GM12878 (cell line): Measurements from ENCODE around the gene SUGCT. TPM values are rescaled to one million over a fixed set of nuclear protein-coding genes. Genes with fewer than 3 reads are reported as not detected.

ENCODE experiments used
- ATAC-seq: fragments of 200-7000 bp; cut with Tn5 transposase; 3 replicates; pipeline ENCODE4 v1.9.1; 2020; ENCODE audit warnings: mild to moderate bottlenecking, moderate library complexity
- BruUV-seq: library from RNA; stranded (reverse); fragments of 400-500 nt; replicated peaks from 2 replicates; lab custom pipeline; 2021; lab: Mats Ljungman, UMichigan
- CTCF ChIA-PET: fragments of 300-600 bp; sonication (Branson Sonifier 250); formaldehyde crosslinking; extraction: SDS; loops from one replicate; lab custom pipeline; 2021; ENCODE audit warnings: inconsistent platforms; lab: Yijun Ruan, JAX
- POLR2A ChIA-PET: fragments of 350-600 bp; formaldehyde crosslinking; extraction: SDS; loops from one replicate; lab custom pipeline; 2021; ENCODE audit warnings: inconsistent platforms; lab: Charles Lee
- RAD21 ChIA-PET: fragments of 300-600 bp; sonication (Branson Sonifier 250); formaldehyde crosslinking; loops from one replicate; lab custom pipeline; 2023; ENCODE audit warnings: antibody characterized with exemption; ENCODE audit not compliant: unreplicated experiment; lab: Charles Lee
- SMC1A ChIA-PET: fragments of 300-600 bp; sonication (Branson Sonifier 250); formaldehyde crosslinking; loops from one replicate; lab custom pipeline; 2023; ENCODE audit not compliant: unreplicated experiment, uncharacterized antibody; lab: Charles Lee
- DNase-seq: peaks from one replicate; pipeline ENCODE4 v3.0.0-alpha.2; 2011; ENCODE audit warnings: low read depth, low spot score
- FAIRE-seq: peaks from 3 replicates; lab custom pipeline; 2011; peaks lifted over from hg19 to GRCh38; lab: Jason Lieb, UNC
- H2AFZ ChIP-seq: 2 replicates; pipeline ENCODE4 v1.6.0; 2011; ENCODE audit warnings: low read depth, low read length, control low read depth; ENCODE audit not compliant: control insufficient read depth
- H3K27ac ChIP-seq: 2 replicates; pipeline ENCODE4 v1.5.1; 2011; ENCODE audit warnings: control low read depth; ENCODE audit not compliant: control insufficient read depth, insufficient read depth
- H3K27me3 ChIP-seq, 2 experiments: replicated peaks in 1 of 2; 2 replicates each; pipeline versions ENCODE4 v1.6.0 to v1.6.1; 2011; ENCODE audit warnings: low read length in 1 of 2; ENCODE audit not compliant: control insufficient read depth in 2 of 2, insufficient read depth in 2 of 2
- H3K36me3 ChIP-seq, 2 experiments: 2 replicates each; pipeline ENCODE4 v1.5.1; 2011; ENCODE audit warnings: low read length in 1 of 2; ENCODE audit not compliant: control insufficient read depth in 2 of 2, insufficient read depth in 2 of 2
- H3K4me1 ChIP-seq: 2 replicates; pipeline ENCODE4 v1.6.1; 2011; ENCODE audit warnings: mild to moderate bottlenecking, low read length, moderate library complexity, mixed read lengths; ENCODE audit not compliant: control insufficient read depth, insufficient read depth
- H3K4me2 ChIP-seq: 2 replicates; pipeline ENCODE4 v1.6.0; 2011; ENCODE audit warnings: control low read depth; ENCODE audit not compliant: control insufficient read depth, insufficient read depth
- H3K4me3 ChIP-seq: fragments of 200-600 bp; sonication (generic); 2 replicates; pipeline ENCODE4 v1.5.1; 2016
- H3K79me2 ChIP-seq: 2 replicates; pipeline ENCODE4 v1.6.0; 2011; ENCODE audit warnings: low read length; ENCODE audit not compliant: control insufficient read depth, insufficient read depth
- H3K9ac ChIP-seq: 2 replicates; pipeline ENCODE4 v1.8.0; 2011; ENCODE audit warnings: low read length, control low read depth, mixed read lengths; ENCODE audit not compliant: control insufficient read depth, insufficient read depth
- H3K9me3 ChIP-seq: replicated peaks from 3 replicates; pipeline ENCODE4 v1.5.1; 2011; ENCODE audit warnings: mild to moderate bottlenecking, low read length; ENCODE audit not compliant: control insufficient read depth, insufficient read depth
- H4K20me1 ChIP-seq: 2 replicates; pipeline ENCODE4 v1.6.0; 2011; ENCODE audit not compliant: control insufficient read depth, insufficient read depth
- ATF7 ChIP-seq: fragments of 450-650 bp; IDR thresholded peaks from 2 replicates; pipeline ENCODE4 v1.6.1; 2016; ENCODE audit warnings: low read depth, mild to moderate bottlenecking
- BMI1 ChIP-seq: fragments of 450-650 bp; IDR thresholded peaks from 2 replicates; pipeline ENCODE4 v1.6.1; 2016; ENCODE audit warnings: mild to moderate bottlenecking, moderate library complexity, borderline replicate concordance
- CHD2 ChIP-seq: IDR thresholded peaks from 2 replicates; pipeline ENCODE4 v1.6.1; 2011; ENCODE audit warnings: low read depth, low read length, improper control_type of control experiment, borderline replicate concordance
- CREB1 ChIP-seq: IDR thresholded peaks from 2 replicates; pipeline ENCODE4 v1.6.1; 2012; ENCODE audit warnings: low read depth, mild to moderate bottlenecking, inconsistent platforms
- EZH2 ChIP-seq: IDR thresholded peaks from 2 replicates; pipeline ENCODE4 v1.6.1; 2012; ENCODE audit warnings: low read depth, mild to moderate bottlenecking, control low read depth, inconsistent platforms, low read length, borderline replicate concordance; ENCODE audit not compliant: control insufficient read depth
- JUNB ChIP-seq: IDR thresholded peaks from 2 replicates; pipeline ENCODE4 v1.6.1; 2016; ENCODE audit warnings: antibody characterized with exemption, mild to moderate bottlenecking
- NBN ChIP-seq: fragments of 450-650 bp; IDR thresholded peaks from 2 replicates; pipeline ENCODE4 v1.6.1; 2016
- NFIC ChIP-seq: IDR thresholded peaks from 2 replicates; pipeline ENCODE4 v1.6.1; 2012; ENCODE audit warnings: low read depth, mild to moderate bottlenecking, inconsistent platforms, low read length, moderate library complexity
- NFXL1 ChIP-seq: fragments of 450-650 bp; IDR thresholded peaks from 2 replicates; pipeline ENCODE4 v1.6.1; 2017; ENCODE audit warnings: antibody characterized with exemption, mild to moderate bottlenecking, borderline replicate concordance
- NFYA ChIP-seq: IDR thresholded peaks from 2 replicates; pipeline ENCODE4 v1.6.1; 2011; ENCODE audit warnings: low read depth, mild to moderate bottlenecking, low read length, improper control_type of control experiment, borderline replicate concordance
- NR2F1 ChIP-seq: fragments of 450-650 bp; conservative IDR thresholded peaks from 2 replicates; pipeline ENCODE4 v1.6.1; 2017; ENCODE audit warnings: mild to moderate bottlenecking
- STAT1 ChIP-seq: fragments of 450-650 bp; conservative IDR thresholded peaks from 2 replicates; pipeline ENCODE4 v1.6.1; 2014; ENCODE audit warnings: antibody characterized with exemption, mild to moderate bottlenecking
- ZSCAN29 ChIP-seq: fragments of 450-650 bp; IDR thresholded peaks from 2 replicates; pipeline ENCODE4 v1.6.1; 2017; ENCODE audit warnings: mild to moderate bottlenecking, moderate library complexity
- WGBS: methylation state at CpG from one replicate; pipeline ENCODE4 v1.1.6; 2016; ENCODE audit warnings: low lambda C conversion rate; ENCODE audit not compliant: insufficient replicate concordance, insufficient coverage; ENCODE audit errors: missing lambda C conversion rate; 5-methylcytosine and 5-hydroxymethylcytosine counted together
- in situ Hi-C: fragments of 300-500 bp; cut with MboI; formaldehyde crosslinking; loops from 9 replicates; pipeline ENCODE4 v1.14.3; 2018; ENCODE audit warnings: mixed read lengths
- intact Hi-C: fragments of 100-400 bp; cut with micrococcal nuclease; formaldehyde crosslinking; loops from one replicate; pipeline ENCODE4 v1.14.2; 2022; ENCODE audit not compliant: unreplicated experiment
- polyA plus RNA-seq, 11 experiments: library from polyadenylated mRNA; depleted of rRNA in 4 of 11; unstranded in 6 of 11; stranded (reverse) in 5 of 11; fragments of >200 nt; fragmentation: Nextera tagmentation in 4 of 11; fragmentation: Illumina TruSeq in 1 of 11; extraction: Ambion mirVana in 4 of 11; extraction: Trizol in 1 of 11; gene quantifications; 1 replicate in 1 of 11; 2 replicates in 10 of 11; pipeline versions ENCODE4 v1.2.1 to v1.2.3, GENCODE V29; 2011 to 2016; ENCODE audit warnings: inconsistent platforms in 2 of 11, missing spikeins in 2 of 11, low read depth in 1 of 11
- total RNA-seq, 4 experiments: library from RNA; depleted of rRNA in 3 of 4; stranded (reverse); fragments of >200 nt in 3 of 4; fragmentation: Illumina TruSeq in 1 of 4; extraction: Trizol in 1 of 4; gene quantifications; 2 replicates each; pipeline versions ENCODE4 v1.2.1 to v1.2.3, GENCODE V29; 2013 to 2021
- TF ChIP-seq, protein P1 (sequence below): IDR thresholded peaks from 2 replicates; pipeline ENCODE4 v1.6.1; 2012; ENCODE audit warnings: low read length, inconsistent platforms
- TF ChIP-seq, protein P2 (sequence below): IDR thresholded peaks from 2 replicates; pipeline ENCODE4 v1.6.1; 2012; ENCODE audit warnings: mild to moderate bottlenecking, low read depth, low read length
- TF ChIP-seq, protein P3 (sequence below): fragments of 450-650 bp; IDR thresholded peaks from 2 replicates; pipeline ENCODE4 v1.6.1; 2016; ENCODE audit warnings: mild to moderate bottlenecking

The SUGCT gene
- total and polyA plus RNA-seq, 10 of the 15 experiments (the other 5 are each of a cell fraction or from before 2014, with no cell fraction given), result 0.08 to 1.2 (median 0.67) TPM; not detected in 1

DNA sequence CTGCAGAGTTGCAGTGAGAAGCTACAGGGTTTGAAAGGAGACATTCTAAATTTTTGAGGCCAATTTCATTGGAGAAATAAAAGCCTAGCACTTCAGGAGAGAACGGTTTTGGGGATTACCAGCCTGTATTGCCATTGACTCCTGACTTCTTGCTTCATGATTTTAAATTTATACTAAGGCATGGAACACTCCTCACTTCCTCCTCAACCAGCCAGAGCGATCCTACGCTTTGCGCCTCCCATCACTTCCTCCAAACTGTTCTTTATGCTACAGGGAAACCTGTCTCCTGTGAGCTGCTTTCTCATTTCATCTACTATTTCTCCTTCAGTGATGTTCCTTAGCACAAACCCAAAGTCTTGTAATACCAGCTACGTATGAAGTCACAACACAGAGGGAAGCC lies 495.1 kb downstream of the SUGCT start:
- no peak for FAIRE-seq

DNA sequence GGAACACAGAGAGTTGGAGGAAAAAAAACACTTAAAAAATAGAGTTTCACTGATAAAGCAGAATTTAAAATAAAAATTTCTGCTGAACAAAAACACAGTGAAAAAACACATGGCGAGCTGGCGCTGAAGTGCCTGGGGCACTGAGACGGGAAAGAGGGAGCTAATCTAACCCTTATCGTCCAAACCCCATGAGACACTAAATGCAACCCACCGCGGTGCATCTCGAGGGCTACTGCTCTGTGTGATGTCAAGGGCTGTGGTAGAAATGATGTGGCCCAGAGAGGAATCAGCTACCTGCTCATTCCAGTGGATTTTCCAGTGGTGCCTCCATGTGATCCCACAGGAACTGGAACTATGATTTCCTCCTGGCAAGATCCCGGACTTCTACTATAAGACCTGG lies 499.3 kb downstream of the SUGCT start:
- in situ Hi-C loops, result no loop called here
- ChIA-PET POLR2A (no interaction called here), SMC1A (no interaction called here), CTCF (interaction anchor here (1.7 kb wide), 1 partner anchor 9 kb away, joined by 3 read pairs; no protein-coding TSS in a partner anchor), RAD21 (no interaction called here)
- Histone ChIP-seq H3K27ac (no peak overlapping the region), H3K36me3 (no peaks in the 10 kb centered on the region), H3K4me1 (no peaks in the 10 kb centered on the region), H3K4me3 (no peak overlapping the region), H3K9ac (no peak overlapping the region), H4K20me1 (no peaks in the 10 kb centered on the region), H3K4me2 (no peak overlapping the region), H3K9me3 (no peaks in the 10 kb centered on the region), H3K27me3 (peaks cover 0 to 2% of the 10 kb centered on the region in 2 experiments; a peak in 1 of 4 replicates), H3K79me2 (no peaks in the 10 kb centered on the region), H2AFZ (no peak overlapping the region)
- DNase-seq, result no peak
- no peak for ATAC-seq
- 55% methylated on average over 8 of the region's 8 CpGs for WGBS
- BruUV-seq, result no TSS peak
- intact Hi-C loops, result no loop called here
- FAIRE-seq, result no peak
- TF ChIP-seq, protein P1, sequence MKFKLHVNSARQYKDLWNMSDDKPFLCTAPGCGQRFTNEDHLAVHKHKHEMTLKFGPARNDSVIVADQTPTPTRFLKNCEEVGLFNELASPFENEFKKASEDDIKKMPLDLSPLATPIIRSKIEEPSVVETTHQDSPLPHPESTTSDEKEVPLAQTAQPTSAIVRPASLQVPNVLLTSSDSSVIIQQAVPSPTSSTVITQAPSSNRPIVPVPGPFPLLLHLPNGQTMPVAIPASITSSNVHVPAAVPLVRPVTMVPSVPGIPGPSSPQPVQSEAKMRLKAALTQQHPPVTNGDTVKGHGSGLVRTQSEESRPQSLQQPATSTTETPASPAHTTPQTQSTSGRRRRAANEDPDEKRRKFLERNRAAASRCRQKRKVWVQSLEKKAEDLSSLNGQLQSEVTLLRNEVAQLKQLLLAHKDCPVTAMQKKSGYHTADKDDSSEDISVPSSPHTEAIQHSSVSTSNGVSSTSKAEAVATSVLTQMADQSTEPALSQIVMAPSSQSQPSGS, result no peak
- TF ChIP-seq, protein P2, sequence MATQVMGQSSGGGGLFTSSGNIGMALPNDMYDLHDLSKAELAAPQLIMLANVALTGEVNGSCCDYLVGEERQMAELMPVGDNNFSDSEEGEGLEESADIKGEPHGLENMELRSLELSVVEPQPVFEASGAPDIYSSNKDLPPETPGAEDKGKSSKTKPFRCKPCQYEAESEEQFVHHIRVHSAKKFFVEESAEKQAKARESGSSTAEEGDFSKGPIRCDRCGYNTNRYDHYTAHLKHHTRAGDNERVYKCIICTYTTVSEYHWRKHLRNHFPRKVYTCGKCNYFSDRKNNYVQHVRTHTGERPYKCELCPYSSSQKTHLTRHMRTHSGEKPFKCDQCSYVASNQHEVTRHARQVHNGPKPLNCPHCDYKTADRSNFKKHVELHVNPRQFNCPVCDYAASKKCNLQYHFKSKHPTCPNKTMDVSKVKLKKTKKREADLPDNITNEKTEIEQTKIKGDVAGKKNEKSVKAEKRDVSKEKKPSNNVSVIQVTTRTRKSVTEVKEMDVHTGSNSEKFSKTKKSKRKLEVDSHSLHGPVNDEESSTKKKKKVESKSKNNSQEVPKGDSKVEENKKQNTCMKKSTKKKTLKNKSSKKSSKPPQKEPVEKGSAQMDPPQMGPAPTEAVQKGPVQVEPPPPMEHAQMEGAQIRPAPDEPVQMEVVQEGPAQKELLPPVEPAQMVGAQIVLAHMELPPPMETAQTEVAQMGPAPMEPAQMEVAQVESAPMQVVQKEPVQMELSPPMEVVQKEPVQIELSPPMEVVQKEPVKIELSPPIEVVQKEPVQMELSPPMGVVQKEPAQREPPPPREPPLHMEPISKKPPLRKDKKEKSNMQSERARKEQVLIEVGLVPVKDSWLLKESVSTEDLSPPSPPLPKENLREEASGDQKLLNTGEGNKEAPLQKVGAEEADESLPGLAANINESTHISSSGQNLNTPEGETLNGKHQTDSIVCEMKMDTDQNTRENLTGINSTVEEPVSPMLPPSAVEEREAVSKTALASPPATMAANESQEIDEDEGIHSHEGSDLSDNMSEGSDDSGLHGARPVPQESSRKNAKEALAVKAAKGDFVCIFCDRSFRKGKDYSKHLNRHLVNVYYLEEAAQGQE, result no peak
- TF ChIP-seq NR2F1, result no peak
- TF ChIP-seq STAT1, result no peak
- TF ChIP-seq, protein P3, sequence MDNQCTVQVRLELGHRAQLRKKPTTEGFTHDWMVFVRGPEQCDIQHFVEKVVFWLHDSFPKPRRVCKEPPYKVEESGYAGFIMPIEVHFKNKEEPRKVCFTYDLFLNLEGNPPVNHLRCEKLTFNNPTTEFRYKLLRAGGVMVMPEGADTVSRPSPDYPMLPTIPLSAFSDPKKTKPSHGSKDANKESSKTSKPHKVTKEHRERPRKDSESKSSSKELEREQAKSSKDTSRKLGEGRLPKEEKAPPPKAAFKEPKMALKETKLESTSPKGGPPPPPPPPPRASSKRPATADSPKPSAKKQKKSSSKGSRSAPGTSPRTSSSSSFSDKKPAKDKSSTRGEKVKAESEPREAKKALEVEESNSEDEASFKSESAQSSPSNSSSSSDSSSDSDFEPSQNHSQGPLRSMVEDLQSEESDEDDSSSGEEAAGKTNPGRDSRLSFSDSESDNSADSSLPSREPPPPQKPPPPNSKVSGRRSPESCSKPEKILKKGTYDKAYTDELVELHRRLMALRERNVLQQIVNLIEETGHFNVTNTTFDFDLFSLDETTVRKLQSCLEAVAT, result no peak
- no peak for TF ChIP-seq ZSCAN29
- no peak for TF ChIP-seq CREB1
- TF ChIP-seq NFXL1, result no peak
- no peak for TF ChIP-seq NFYA
- no peak for TF ChIP-seq CHD2

More for the DNA sequence above, 495.1 kb downstream of the SUGCT start:
- Histone ChIP-seq H4K20me1 (no peaks in the 10 kb centered on the region), H3K4me2 (no peak overlapping the region), H3K36me3 (no peaks in the 10 kb centered on the region), H3K9me3 (no peaks in the 10 kb centered on the region), H3K9ac (no peak overlapping the region), H3K4me1 (no peaks in the 10 kb centered on the region), H3K27me3 (peaks cover 0 to 2% of the 10 kb centered on the region in 2 experiments; a peak in 1 of 4 replicates), H2AFZ (no peak overlapping the region), H3K4me3 (no peak overlapping the region), H3K27ac (no peak overlapping the region), H3K79me2 (no peaks in the 10 kb centered on the region)
- in situ Hi-C loops, result no loop called here
- WGBS, result 41% methylated on average over 5 of the region's 5 CpGs
- DNase-seq (no peak), ATAC-seq (no peak)
- POLR2A ChIA-PET, result no interaction called here
- RAD21 ChIA-PET, result no interaction called here
- CTCF ChIA-PET, result no interaction called here
- no TSS peak for BruUV-seq
- no peak for TF ChIP-seq NBN
- no peak for TF ChIP-seq JUNB
- TF ChIP-seq EZH2, result no peak
- no peak for TF ChIP-seq ATF7
- TF ChIP-seq NFIC, result no peak
- no peak for TF ChIP-seq BMI1
- SMC1A ChIA-PET, result interaction anchor here (1.0 kb wide), 2 partner anchors 10 to 19 kb away, joined by 3 read pairs; no protein-coding TSS in a partner anchor
- intact Hi-C loops, result no loop called here
